Measurements from ENCODE around the gene DMRT2.

DMRT2 gene

GRCh38 chr9:1100945-1101344, 50.8 kb downstream of the DMRT2 start:
- TF ChIP-seq CTCF (IDR thresholded peaks at IDR 0.05), result no peak
- no peak for DNase-seq (ENCODE audit: low spot score)

DNA sequence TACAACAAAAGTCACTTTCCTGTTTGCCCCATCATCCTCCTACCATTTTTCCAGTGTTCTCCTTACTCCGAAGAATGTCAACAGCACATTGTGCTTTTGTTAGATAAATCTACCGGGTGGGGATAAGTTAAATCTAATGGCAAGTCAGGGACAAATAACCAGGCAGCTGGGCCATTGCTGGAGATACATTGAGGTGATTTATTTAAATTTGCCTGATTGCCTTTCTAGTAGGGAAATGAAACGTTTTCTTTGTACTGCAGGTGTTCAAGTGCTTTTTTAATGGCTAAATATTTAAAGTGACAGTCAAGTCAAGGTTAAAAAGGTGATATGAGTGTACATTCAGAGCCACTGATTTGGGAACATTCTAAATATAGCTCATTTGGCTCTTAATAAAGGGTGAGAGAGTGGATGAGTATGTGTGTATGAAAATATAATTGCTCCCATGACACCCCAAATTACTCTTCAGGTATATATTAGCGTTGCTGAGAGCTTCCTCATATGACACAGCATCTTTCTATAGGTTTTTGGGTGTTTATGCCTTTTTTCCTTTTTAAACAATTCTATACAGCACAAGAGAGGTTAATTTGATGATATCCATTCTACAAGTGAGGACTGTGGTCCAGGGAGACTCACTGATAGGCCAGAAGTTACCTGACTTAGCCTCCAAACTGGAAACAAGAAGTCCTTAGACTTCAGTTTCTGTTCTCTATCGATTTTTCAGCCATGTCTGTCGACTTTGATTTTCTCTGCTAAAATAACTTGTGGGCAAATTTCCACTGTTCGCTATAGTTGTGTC, 51.9 kb downstream of the DMRT2 start:
- no peak for TF ChIP-seq CTCF (IDR thresholded peaks at IDR 0.05)
- no peak overlapping the region for H3K4me3 ChIP-seq
- no peak overlapping the region for H3K27ac ChIP-seq
- DNase-seq (ENCODE audit: low spot score), result no peak

More at GRCh38 chr9:1100945-1101344, 50.8 kb downstream of the DMRT2 start:
- Histone ChIP-seq H3K27ac (no peak overlapping the region), H3K4me3 (no peak overlapping the region)

- DNase-seq (ENCODE audit: low spot score), result no peak
Observed at GRCh38 chr9:1102642-1102970, 52.4 kb downstream of the DMRT2 start.

More at GRCh38 chr9:1102642-1102970, 52.4 kb downstream of the DMRT2 start:
- TF ChIP-seq CTCF (IDR thresholded peaks at IDR 0.05), result no peak
- Histone ChIP-seq H3K27ac (no peak overlapping the region), H3K4me3 (no peak overlapping the region)
